Coronary artery (tissue), 2 donors: ENCODE results near the gene TRIM17.

Source experiments
- DNase-seq: peaks from one replicate; pipeline ENCODE4 v3.0.0-alpha.2; 2017; ENCODE audit warnings: low spot score
- H3K27ac ChIP-seq, 2 donors: fragments of 200-600 bp; sonication (generic); one replicate each; pipeline ENCODE4 v1.5.1; 2016 to 2019
- H3K4me3 ChIP-seq: fragments of 200-600 bp; sonication (generic); 2 replicates; pipeline ENCODE4 v1.5.1; 2016; ENCODE audit warnings: mild to moderate bottlenecking, moderate library complexity
- CTCF ChIP-seq: fragments of 200-600 bp; sonication (generic); IDR thresholded peaks from one replicate; pipeline ENCODE4 v1.5.1; 2019; ENCODE audit warnings: antibody characterized with exemption

The TRIM17 gene

GRCh38 chr1:228446852-228447251, 30.2 kb upstream of the TRIM17 start:
- no peak overlapping the region for H3K27ac ChIP-seq
- TF ChIP-seq CTCF: no peak
- no peak for DNase-seq
- H3K4me3 ChIP-seq: no peak overlapping the region

GRCh38 chr1:228445843-228446650, 29.4 kb upstream of the TRIM17 start:
- no peak for DNase-seq
- Histone ChIP-seq H3K4me3 (peak overlapping the region; percentile 60), H3K27ac (no peak overlapping the region)
- TF ChIP-seq CTCF: no peak

- H3K4me3 ChIP-seq: peak overlapping the region; percentile 60
Observed at GRCh38 chr1:228445490-228445842, 28.8 kb upstream of the TRIM17 start.

GRCh38 chr1:228443395-228443794, 26.7 kb upstream of the TRIM17 start:
- H3K27ac ChIP-seq: no peak overlapping the region
- TF ChIP-seq CTCF: no peak
- DNase-seq: no peak
- no peak overlapping the region for H3K4me3 ChIP-seq

More at GRCh38 chr1:228445490-228445842, 28.8 kb upstream of the TRIM17 start:
- TF ChIP-seq CTCF: no peak
- DNase-seq: no peak
- H3K27ac ChIP-seq: no peak overlapping the region

GRCh38 chr1:228440761-228441500, 24.3 kb upstream of the TRIM17 start:
- no peak for TF ChIP-seq CTCF
- Histone ChIP-seq H3K27ac (no peak overlapping the region), H3K4me3 (no peak overlapping the region)
- no peak for DNase-seq

- Histone ChIP-seq H3K27ac (no peak overlapping the region), H3K4me3 (no peak overlapping the region)
- DNase-seq: no peak
- TF ChIP-seq CTCF: no peak
Observed at GRCh38 chr1:228438266-228438665, 21.6 kb upstream of the TRIM17 start.
